NCI-H2196 treated with DMSO at 0.1 percent for 48 hours (cell line): Measurements from ENCODE around the gene CYTH2.
"Not testable (repeated sequence)": the region's sequence is repeated elsewhere in the genome, so short reads cannot be mapped to it uniquely, and the experiment has no call there.

Source experiments
- DNase-seq: peaks from one replicate; lab custom pipeline; 2025; ENCODE audit not compliant: unreplicated experiment; lab: John Stamatoyannopoulos, UW

CYTH2 gene

DNA sequence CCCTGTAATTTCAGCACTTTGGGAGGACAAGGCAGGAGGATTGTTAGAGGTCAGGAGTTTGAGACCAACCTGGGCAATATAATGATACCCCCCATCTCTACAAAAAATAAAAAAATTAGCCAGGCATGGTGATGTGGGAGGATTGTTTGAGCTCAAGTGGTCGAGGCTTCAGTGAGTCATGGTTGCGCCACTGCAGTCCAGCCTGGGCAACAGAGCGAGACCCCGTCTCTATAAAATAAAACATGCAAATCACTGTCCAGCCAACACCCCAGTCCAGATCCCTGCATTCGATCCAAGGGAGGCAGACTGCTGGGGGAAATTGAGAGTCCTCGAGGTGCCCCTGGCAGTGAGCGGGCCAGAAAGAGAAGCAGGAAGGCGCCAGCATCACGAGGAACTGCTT, 7.0 kb downstream of the CYTH2 start:
- DNase-seq, result no peak

DNA sequence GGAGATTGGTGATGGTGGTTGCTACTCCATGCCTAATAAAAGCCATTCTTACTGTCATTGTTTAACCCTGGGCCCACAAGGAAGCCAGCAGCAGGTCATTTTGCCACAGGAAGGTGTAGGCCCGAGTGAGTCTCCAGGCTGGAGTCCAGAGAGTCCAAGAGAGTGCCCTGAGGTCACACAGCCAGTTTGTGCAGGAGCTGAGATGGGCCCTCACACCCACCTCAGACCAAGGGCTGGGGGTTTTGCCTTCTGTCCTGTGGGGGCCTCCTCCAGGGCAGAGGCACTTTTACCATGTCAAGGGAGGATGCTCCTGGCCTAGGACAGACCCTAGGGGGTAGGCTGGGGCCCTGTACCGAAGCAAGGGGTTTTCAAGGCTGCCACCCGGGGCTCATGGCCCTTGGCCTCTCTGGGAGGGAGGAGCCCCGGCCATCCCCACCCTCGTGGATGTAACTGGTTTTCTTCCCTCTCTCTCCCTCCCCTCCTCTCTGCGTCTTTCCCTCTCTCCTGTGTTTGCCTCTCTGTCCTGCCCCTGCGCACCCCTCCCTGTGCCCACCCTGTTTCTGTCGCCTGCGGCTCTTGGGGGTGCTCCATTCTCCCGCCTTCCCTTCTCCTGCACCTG, 8.0 kb downstream of the CYTH2 start:
- DNase-seq, result no peak

- DNase-seq, result no peak
These were observed 8.6 kb downstream of the CYTH2 start for GRCh38 chr19:48477698-48478338.

DNA sequence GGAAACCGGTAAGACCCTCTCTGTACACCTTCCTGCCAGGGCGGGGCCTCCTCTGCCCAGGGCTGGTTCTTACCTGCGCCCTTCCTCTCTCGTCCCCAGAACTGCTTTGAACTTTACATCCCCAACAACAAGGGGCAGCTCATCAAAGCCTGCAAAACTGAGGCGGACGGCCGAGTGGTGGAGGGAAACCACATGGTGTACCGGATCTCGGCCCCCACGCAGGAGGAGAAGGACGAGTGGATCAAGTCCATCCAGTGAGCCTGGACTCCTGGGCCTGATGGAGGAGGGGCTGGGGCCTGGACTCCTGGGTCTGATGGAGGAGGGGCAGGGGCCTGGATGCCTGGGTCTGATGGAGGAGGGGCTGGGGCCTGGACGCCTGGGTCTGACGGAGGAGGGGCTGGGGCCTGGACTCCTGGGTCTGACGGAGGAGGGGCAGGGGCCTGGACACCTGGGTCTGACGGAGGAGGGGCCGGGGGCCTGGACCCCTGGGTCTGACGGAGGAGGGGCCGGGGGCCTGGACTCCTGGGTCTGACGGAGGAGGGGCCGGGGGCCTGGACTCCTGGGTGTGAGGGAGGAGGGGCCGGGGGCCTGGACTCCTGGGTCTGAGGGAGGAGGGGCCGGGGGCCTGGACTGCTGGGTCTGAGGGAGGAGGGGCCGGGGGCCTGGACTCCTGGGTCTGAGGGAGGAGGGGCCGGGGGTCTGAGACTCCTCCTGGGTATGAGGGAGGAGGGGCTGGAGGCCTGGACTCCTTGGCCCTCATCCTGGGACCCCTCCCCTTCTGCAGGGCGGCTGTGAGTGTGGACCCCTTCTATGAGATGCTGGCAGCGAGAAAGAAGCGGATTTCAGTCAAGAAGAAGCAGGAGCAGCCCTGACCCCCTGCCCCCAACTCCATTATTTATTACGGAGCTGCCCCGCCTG, 9.4 kb downstream of the CYTH2 start:
- no peak for DNase-seq

- DNase-seq, result no peak
These were observed 10.5 kb downstream of the CYTH2 start for GRCh38 chr19:48479686-48480085.

DNA sequence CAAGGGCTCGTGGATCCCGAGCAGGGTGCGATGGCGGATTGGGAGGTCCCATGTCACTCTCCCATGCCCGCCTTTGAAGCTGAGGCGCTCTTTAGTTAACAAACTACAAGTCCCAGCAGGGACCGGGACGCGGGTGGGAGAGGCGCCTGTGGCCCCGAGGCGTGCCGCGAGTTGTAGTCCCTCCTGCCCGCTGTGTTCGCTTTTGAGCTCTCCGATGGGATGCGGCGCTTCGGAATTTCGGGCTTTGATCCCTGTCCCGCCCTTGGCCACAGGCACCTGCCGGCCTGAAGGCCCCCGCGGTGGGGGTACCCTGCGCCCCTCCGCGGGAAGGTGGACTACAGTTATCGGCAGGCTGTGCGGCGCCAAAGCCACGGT, 11.0 kb downstream of the CYTH2 start:
- no peak for DNase-seq

DNA sequence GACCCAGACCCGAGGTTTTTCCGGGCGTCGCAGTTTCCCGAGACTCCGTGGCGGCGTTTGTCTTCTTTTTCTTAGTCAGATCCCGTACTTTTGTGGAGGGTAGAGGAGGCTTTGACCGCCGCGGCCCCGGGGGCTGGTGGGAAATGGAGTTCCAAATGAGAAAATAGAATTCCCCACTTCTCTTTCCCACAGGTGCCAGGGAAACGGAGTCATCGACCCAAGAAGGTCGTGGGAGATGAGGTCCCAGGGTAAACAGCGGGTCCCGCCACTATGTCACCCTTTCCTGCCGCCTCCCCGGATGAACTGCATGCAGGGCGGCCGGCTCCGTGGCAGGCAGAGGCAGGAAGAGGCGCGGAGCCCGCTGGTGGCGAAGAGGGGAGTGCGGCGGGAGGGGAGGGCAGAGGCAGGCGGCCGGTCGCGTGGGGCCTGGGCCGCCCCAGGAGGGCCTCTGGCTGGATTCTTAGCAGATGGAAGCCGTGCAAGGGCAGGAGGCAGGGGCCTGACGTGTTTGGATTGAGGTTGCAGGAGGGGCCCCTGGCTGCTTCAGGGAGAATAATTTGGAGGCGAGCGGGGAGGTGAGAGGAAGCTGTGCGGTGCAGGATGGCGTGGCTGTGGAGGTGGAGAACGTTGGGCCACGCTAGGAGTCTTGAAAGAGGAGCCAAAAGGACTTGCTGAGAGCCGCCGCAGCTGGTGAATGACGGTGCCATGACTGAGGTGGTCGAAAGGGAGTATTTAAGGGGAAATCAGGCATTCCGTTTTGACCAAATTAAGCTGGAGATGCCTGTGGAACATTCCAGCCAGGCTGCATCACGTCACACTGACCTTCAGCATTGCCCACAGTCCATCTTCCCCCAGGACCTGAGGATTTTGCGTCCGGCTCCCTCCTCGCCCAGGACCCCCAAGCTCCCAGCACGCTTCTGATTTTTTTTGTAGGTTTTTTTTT, 11.7 kb downstream of the CYTH2 start:
- no peak for DNase-seq

- peak; percentile 35 for DNase-seq
These were observed 12.9 kb downstream of the CYTH2 start for GRCh38 chr19:48481846-48482639.

GRCh38 chr19:48483301-48483700, 14.1 kb downstream of the CYTH2 start:
- DNase-seq, result no peak

DNA sequence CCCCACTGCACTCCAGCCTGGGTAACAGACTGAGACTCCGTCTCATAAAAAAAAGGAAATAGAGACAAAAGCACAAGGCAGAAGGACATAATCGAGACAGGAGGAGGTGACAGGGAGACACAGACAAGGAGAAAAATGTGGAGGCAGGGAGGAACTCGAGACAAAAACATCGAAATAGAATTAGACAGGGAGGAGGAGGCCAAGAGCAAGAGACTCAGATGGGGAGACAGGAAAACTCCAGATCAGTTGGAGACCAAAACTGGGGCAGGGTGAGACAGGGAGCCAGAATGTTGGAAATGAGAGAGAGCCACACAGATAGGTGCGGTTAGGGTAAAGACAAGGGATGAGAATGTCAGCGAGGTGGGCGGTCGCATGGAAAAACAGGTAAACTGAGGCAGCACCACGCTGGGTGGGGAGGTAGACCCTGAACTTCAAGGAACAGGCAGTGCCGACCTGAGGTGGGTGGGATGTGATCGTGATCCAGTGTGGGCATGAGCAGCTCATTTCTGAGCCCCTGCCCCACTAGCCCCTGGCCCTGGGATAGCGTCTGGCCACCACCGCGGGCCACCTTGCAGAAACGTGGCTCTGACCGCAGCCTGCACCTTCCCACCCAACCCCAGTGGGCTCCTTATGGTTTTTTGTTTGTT, 15.2 kb downstream of the CYTH2 start:
- DNase-seq, result no peak

- DNase-seq, result no peak
These were observed 15.9 kb downstream of the CYTH2 start for GRCh38 chr19:48484931-48485612.

GRCh38 chr19:48486706-48487105, 17.5 kb downstream of the CYTH2 start:
- not testable (repeated sequence) for DNase-seq

GRCh38 chr19:48487544-48487943, 18.4 kb downstream of the CYTH2 start:
- DNase-seq, result no peak

GRCh38 chr19:48487948-48488347, 18.8 kb downstream of the CYTH2 start:
- DNase-seq, result peak; percentile 31

DNA sequence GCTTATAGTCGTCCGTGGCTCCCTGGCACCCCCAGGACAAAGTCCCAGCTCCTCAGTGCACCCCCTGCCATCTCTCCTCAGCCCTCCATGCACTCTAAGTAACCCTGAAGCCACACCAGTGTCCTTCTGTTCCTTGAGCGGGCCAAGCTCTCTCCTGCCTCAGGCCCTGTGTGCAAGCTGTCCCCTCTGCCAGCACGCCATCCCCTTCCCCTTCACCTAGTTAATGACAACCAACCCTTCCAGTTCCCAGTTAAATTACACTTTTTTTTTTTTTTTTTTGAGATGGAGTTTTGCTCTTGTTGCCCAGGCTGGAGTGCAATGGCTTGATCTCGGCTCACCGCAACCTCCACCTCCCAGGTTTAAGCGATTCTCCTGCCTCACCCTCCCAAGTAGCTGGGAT, 19.3 kb downstream of the CYTH2 start:
- not testable (repeated sequence) for DNase-seq

GRCh38 chr19:48489608-48490216, 20.5 kb downstream of the CYTH2 start:
- DNase-seq, result peak; percentile 26

GRCh38 chr19:48490981-48491792, 22.0 kb downstream of the CYTH2 start:
- DNase-seq, result peak; percentile 63

DNA sequence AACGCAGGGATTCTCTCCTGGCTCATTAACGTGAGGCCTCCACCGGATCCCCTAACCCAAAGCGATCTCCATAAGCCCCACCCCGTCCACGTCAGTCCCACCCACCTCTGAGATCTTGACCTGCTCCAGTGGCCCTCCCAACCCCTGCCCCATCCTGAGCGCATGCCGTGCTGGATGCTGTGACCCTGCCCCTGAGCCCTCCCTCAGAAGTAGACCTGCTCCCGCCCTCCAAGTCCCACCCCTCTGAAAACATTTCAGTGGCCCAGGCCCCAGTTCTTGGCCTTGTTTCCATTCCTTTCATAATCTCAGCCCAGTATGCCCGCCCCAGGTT, 22.6 kb downstream of the CYTH2 start:
- no peak for DNase-seq
